Prostate gland (tissue), 2 donors: ENCODE results near the gene INHA. TPM values are rescaled to one million over a fixed set of nuclear protein-coding genes. Genes with fewer than 3 reads are reported as not detected.

Experiments used
- DNase-seq: peaks from one replicate; pipeline ENCODE4 v3.0.0-alpha.2; 2019; ENCODE audit warnings: low spot score
- H3K27ac ChIP-seq, 2 donors: fragments of 200-600 bp; sonication (generic); 2 replicates each; pipeline ENCODE4 v1.5.1; 2017 to 2019
- H3K27me3 ChIP-seq: fragments of 200-600 bp; sonication (generic); replicated peaks from 2 replicates; pipeline ENCODE4 v1.5.1; 2019; ENCODE audit not compliant: insufficient read depth
- H3K36me3 ChIP-seq, 2 donors: fragments of 200-600 bp; sonication (generic); 1 replicate in 1 of 2; 2 replicates in 1 of 2; pipeline versions ENCODE4 v1.5.1 to v1.8.1; 2017 to 2019
- H3K4me1 ChIP-seq: fragments of 200-600 bp; sonication (generic); replicated peaks from 2 replicates; pipeline ENCODE4 v1.5.1; 2019
- H3K4me3 ChIP-seq, 2 donors: fragments of 200-600 bp; sonication (generic); 2 replicates each; pipeline ENCODE4 v1.5.1; 2017 to 2019
- H3K9me3 ChIP-seq: fragments of 200-600 bp; sonication (generic); 2 replicates; pipeline ENCODE4 v1.5.1; 2017
- CTCF ChIP-seq, 4 experiments: fragments of 200-600 bp in 2 of 4; fragments of 450-650 bp in 2 of 4; sonication (generic) in 2 of 4; IDR thresholded peaks; 1 replicate in 3 of 4; 2 replicates in 1 of 4; pipeline ENCODE4 v1.5.1; 2016 to 2019; ENCODE audit warnings: antibody characterized with exemption in 4 of 4, mild to moderate bottlenecking in 2 of 4, moderate library complexity in 2 of 4
- POLR2A ChIP-seq: fragments of 450-650 bp; IDR thresholded peaks from one replicate; pipeline ENCODE4 v1.6.1; 2016; ENCODE audit warnings: antibody characterized with exemption, mild to moderate bottlenecking
- POLR2AphosphoS5 ChIP-seq: sonication (generic); formaldehyde crosslinking; IDR thresholded peaks from one replicate; pipeline ENCODE4 v1.6.1; 2017; ENCODE audit warnings: antibody characterized with exemption
- WGBS: methylation state at CpG from one replicate; pipeline ENCODE4 v1.1.5; 2018; 5-methylcytosine and 5-hydroxymethylcytosine counted together
- intact Hi-C: fragments of 100-400 bp; cut with DNase I; formaldehyde crosslinking; loops from one replicate; pipeline ENCODE4 v1.14.2; 2022
- total RNA-seq, 2 donors: library from RNA; depleted of rRNA; stranded (reverse); fragments of >200 nt; gene quantifications; one replicate each; pipeline ENCODE4 v1.1.0, GENCODE V29; 2016

INHA gene
- total RNA-seq, 2 donors from 2014 or later: 0.96 to 391 TPM

GRCh38 chr2:219532378-219532649, 39.8 kb upstream of the INHA start:
- 58% methylated on average over 2 of the region's 8 CpGs for WGBS

GRCh38 chr2:219533930-219534661, 38.0 kb upstream of the INHA start:
- Histone ChIP-seq H3K4me1 (no peaks in the 10 kb centered on the region), H3K36me3 (no peaks in the 10 kb centered on the region), H3K4me3 (no peak overlapping the region), H3K27ac (no peak overlapping the region), H3K9me3 (no peaks in the 10 kb centered on the region), H3K27me3 (no peaks in the 10 kb centered on the region)
- intact Hi-C loops: loop anchor here (10.0 kb wide), 1 partner anchor 239 kb away; no protein-coding TSS in a partner anchor
- no peak for TF ChIP-seq CTCF (IDR thresholded peaks at IDR 0.05)
- TF ChIP-seq POLR2A: no peak
- TF ChIP-seq POLR2AphosphoS5: no peak
- WGBS: 64% methylated on average over 6 of the region's 6 CpGs
- DNase-seq: no peak

More at GRCh38 chr2:219532378-219532649, 39.8 kb upstream of the INHA start:
- Histone ChIP-seq H3K4me1 (no peaks in the 10 kb centered on the region), H3K9me3 (no peaks in the 10 kb centered on the region), H3K27me3 (no peaks in the 10 kb centered on the region), H3K4me3 (no peak overlapping the region), H3K27ac (no peak overlapping the region), H3K36me3 (no peaks in the 10 kb centered on the region)
- intact Hi-C loops: loop anchor here (10.0 kb wide), 1 partner anchor 238 kb away; no protein-coding TSS in a partner anchor
- TF ChIP-seq POLR2AphosphoS5 (no peak), CTCF (IDR thresholded peaks at IDR 0.05) (no peak), POLR2A (no peak)
- no peak for DNase-seq

- no peaks in the 10 kb centered on the region for H3K27me3 ChIP-seq
- H3K36me3 ChIP-seq: peaks cover 4 to 7% of the 10 kb centered on the region in 2 donors
- no peaks in the 10 kb centered on the region for H3K9me3 ChIP-seq
- intact Hi-C loops: loop anchor here (10.0 kb wide), 1 partner anchor 242 kb away; no protein-coding TSS in a partner anchor
- 79% methylated on average over 16 of the region's 16 CpGs for WGBS
- no peak overlapping the region for H3K4me3 ChIP-seq
- H3K4me1 ChIP-seq: no peaks in the 10 kb centered on the region
- TF ChIP-seq POLR2A (no peak), POLR2AphosphoS5 (no peak), CTCF (IDR thresholded peaks at IDR 0.05) (no peak)
- no peak overlapping the region for H3K27ac ChIP-seq
- no peak for DNase-seq
Observed at GRCh38 chr2:219536425-219536824, 35.7 kb upstream of the INHA start.

- H3K27ac ChIP-seq: no peak overlapping the region
- peaks cover 4 to 7% of the 10 kb centered on the region in 2 donors for H3K36me3 ChIP-seq
- no peak overlapping the region for H3K4me3 ChIP-seq
- peaks cover 4% of the 10 kb centered on the region for H3K4me1 ChIP-seq
- TF ChIP-seq POLR2AphosphoS5 (no peak), POLR2A (no peak), CTCF (IDR thresholded peaks at IDR 0.05) (no peak)
- DNase-seq: no peak
- H3K9me3 ChIP-seq: no peaks in the 10 kb centered on the region
- 50% methylated on average over 9 of the region's 9 CpGs for WGBS
- intact Hi-C loops: loop anchor here (10.0 kb wide), 1 partner anchor 242 kb away; no protein-coding TSS in a partner anchor
- H3K27me3 ChIP-seq: no peaks in the 10 kb centered on the region
Observed at GRCh38 chr2:219536967-219537366, 35.1 kb upstream of the INHA start.
